C4-2B (cell line): ENCODE results near the gene ITGA2B.

Experiments used
- ZFX ChIP-seq: fragments of 450-650 bp; IDR thresholded peaks from 2 replicates; pipeline ENCODE4 v1.6.1; 2017
- TF ChIP-seq, protein P1 (sequence below): fragments of 450-650 bp; conservative IDR thresholded peaks from 2 replicates; pipeline ENCODE4 v1.5.1; 2017; ENCODE audit warnings: mild to moderate bottlenecking

DNA sequence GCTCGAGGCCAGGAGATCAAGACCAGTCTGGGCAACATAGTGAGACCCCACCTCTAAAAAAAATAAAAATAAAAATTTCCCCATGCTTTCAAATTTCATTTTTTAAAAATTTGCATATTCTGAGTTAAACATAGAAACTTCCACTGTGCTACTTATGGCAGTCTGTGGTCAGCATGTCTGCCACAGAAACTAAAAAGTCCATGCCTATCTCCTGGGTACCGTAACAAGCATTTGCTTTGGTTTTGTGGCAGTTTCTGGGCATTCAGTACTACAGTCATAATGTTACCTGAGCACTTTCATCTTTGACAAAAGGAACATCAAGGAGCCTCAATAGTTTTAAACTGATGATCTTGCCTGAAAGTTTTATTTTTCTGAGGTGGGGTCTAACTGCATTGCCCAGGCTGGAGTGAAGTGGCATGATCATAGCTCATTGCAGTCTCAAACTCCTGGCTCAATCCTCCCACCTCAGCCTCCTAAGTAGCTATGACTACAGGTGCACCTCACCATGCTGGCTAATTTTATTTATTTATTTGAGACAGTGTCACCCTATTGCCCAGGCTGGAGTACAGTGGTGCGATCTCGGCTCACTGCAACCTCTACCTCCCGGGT is 13.2 kb upstream of the ITGA2B start:
- TF ChIP-seq, protein P1, sequence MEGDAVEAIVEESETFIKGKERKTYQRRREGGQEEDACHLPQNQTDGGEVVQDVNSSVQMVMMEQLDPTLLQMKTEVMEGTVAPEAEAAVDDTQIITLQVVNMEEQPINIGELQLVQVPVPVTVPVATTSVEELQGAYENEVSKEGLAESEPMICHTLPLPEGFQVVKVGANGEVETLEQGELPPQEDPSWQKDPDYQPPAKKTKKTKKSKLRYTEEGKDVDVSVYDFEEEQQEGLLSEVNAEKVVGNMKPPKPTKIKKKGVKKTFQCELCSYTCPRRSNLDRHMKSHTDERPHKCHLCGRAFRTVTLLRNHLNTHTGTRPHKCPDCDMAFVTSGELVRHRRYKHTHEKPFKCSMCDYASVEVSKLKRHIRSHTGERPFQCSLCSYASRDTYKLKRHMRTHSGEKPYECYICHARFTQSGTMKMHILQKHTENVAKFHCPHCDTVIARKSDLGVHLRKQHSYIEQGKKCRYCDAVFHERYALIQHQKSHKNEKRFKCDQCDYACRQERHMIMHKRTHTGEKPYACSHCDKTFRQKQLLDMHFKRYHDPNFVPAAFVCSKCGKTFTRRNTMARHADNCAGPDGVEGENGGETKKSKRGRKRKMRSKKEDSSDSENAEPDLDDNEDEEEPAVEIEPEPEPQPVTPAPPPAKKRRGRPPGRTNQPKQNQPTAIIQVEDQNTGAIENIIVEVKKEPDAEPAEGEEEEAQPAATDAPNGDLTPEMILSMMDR = no peak
- no peak for TF ChIP-seq ZFX
